ENCODE measurements around the gene KCNIP3.

KCNIP3 gene

DNA sequence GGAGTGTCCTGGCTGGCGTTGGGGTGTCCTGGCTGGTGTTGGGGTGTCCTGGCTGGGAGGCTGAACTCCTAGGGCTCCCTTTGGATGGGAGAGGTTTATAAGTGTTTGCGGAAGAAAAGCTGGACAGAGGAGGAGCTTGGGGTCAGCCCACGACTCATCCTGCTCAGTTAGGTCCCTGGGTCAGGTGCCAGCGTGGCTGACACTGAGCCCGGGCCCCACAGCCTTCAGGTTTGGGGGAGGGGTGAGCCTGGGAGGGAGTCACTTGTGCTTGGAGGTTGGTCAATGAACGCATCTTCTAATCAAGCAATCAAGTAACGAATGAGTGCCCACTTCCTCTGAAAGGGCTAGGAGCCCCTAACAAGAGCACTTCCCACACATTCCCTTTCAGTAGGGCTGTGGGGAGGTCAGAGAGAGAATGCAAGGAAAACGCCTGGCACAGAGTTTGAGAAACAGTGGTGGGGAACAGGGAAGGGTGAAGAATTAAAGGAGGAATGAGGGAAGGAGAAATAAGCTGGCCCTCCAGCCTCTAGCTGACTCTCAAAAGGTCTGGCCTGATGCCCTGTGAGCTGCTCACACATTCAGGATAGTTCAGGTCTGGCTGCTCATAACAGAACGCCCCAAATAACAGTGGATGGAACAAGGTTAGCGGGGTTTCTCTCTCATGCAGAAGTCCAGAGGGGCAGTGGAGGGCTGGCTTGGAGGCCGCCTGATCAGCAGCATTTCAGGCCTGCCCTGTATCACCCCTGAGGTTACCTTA is 670 bp downstream of the KCNIP3 start:
- FAIRE-seq = no peak

DNA sequence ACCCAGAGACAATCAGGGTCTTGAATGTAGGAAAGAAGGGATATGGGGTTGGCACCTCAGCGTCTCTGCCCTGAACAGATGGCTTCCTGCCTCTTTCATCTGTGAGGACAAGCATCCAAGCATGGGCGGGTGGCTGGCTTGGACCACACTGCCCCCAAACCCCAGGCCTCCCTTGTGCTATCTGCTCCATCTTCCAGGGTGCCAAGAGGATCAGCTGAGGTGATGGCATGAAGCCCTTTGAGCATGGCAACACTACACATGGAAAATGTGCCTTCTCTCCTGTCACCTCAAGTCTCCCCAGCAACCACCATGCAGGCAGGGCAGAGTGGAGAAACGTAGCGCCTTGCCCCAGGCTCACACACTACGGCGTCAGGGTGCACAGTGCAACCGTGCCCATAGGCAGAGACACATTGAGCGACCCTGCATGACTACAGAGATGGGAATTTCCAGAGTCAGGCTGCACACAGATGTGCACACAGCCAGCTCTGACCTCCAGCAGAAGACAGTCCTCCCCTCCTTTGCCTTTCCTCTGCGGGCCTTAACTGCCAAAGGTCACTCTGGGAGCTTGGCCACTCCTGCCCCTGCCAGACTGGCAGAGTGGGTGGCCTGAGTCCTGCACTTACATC is 1.5 kb downstream of the KCNIP3 start:
- no peak for FAIRE-seq

DNA sequence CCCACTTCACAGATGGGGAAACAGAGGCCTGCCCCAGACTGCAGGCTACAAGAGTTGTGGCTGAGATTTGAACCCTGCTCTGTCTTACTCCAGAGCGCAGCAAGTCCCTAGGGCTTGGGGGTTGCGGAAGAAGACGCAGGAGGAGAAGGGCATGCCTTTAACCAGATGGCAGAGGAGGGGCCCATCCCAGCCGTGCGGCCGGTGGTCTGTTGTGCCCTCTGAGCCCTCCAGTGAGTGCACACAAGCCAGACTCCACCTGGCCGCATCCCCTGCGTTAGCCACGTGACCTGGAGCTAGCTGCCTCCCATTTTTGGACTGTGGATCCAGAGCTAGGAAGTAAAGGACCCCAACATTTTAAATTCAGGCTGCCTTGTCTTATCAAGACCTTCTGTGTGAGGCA is 2.8 kb downstream of the KCNIP3 start:
- no peak for FAIRE-seq

DNA sequence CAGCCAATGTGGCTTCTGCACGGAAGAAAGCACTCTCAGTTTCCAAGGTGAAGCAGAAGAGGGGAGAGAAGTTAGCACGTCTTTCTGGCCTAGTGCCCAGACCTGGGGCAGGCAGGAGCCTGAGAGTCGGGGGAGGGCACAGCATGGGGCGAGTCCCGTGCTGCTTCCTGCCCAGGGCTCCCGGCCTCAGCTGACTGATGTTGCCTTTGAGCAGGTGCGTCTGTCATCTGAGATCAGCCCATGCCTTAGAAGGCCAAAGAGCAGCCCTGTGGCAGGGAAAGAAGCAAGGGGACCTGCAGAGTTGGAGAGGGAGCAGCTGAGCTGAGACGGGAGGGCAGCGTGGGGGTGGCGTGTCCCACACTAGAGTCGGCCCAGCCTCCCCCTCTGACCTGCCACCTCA is 3.3 kb downstream of the KCNIP3 start:
- no peak for FAIRE-seq

DNA sequence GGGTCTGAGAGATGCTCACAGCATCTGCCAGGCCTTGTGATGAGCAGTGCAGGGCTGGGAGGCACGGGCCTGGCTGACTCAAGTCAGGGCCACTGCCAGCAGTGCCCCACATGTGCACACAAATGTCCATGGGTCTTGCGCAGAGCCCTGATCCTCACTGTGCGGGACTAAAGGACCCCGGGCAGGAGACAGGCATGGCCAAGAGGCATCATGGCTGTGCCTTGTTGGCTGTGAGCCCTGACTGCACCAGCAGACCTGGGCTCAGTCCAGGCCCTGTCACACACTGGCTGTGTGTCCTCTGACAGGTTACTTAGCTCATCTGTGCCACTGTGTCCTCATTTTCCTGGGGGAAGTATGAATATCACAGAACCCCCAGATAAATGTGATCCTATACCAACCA is 4.0 kb downstream of the KCNIP3 start:
- FAIRE-seq = no peak

DNA sequence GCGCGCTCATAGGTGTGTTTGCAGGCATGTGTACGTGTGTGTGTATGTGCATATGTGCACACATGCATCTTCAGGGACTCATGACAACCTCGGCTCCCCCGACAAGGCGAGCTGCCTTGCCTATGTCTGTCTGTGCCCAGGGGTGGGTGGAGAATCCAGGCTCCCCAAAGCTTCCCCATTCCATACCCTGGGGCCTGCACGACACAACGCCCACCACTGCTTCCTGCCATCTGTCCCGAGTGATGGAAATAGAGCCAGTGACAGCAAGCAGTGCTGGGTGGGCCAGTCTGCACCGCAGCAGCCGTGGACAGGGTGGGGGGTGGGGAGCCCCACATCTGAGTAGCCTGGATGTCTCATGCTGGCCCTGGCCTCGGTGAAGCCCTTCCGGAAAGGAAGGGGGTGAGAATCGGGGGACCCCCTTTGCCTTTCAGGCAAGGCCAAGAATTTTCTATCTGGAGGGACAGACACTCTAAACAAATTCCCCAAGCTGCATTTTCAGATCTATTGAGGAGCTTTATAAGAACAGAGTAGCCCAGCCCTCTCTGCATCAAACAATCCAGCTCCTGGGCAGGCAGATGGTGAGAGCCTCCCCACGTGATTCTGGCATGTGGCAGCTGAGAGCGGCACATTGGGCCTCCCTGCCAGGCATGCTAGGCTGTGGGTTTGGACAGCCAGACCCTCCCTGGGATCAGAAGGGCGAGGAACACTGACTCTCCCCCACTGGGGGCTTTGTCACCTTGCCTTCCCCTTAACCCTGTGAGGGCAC is 4.9 kb downstream of the KCNIP3 start:
- no peak for FAIRE-seq

DNA sequence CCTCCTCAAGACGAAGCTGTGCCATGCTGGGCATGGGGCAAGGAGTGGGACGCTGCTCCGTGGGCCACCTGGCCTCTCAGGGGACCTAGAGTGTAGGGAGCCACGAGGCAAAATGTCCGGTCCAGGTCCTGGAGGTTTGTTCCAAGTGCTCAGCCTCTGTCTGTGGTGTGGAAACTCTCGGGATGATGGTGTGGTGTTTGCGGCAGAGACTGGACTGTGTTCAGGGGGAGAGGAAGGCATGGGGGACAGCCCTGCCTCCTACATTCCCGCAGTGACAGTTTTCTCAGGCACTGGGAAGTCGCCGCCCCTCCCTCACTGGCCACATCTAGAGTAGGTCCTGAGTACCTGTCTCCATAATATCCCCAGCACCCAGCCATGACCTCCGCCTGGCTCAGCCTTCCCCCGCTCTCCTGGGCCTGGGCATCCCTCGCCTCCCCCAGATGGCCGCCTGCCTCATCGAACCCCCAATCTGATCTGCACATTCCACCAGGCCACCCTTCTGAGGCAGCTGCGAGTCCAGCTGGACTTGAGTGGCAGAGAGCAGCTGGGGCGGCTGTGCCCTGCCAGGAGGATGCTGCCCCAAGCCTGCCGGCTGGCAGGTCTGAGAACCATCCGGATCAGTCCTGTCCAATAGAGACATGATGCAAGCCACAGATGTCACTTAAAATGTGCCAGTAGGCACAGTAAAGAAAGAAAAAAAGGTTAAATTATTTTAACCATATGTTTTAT is 6.2 kb downstream of the KCNIP3 start:
- no peak for FAIRE-seq

DNA sequence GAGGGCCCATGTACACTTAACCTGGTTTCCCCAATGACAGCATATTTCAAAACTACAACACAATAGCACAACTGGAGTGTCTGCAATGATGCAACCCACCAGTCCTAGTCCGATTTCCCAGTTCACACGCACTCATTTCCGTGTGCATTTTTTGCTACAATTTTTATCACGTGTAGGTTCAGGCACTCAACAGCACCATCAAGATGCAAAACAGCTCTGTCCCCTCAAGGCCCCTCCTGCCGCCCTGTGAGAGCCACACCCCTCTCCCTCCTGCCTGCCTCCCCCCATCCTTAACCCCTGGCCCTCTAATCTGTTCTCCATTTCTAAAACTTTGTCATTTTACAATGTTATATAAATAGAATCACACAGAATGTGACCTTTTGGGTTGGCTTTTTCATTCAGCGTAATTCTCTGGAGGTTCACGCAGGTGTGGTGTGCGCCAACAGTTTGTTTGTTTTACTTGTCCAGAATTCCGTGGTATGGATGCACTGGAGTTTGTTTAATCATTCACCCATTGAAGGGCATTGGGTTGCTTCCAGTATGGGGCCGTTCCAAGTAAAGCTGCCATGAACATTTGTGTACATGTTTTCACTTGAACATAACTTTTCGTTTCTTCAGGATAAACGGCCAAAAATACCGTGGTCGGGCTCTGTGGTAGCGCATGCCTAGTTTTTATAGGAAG is 8.4 kb downstream of the KCNIP3 start:
- no peak for FAIRE-seq

DNA sequence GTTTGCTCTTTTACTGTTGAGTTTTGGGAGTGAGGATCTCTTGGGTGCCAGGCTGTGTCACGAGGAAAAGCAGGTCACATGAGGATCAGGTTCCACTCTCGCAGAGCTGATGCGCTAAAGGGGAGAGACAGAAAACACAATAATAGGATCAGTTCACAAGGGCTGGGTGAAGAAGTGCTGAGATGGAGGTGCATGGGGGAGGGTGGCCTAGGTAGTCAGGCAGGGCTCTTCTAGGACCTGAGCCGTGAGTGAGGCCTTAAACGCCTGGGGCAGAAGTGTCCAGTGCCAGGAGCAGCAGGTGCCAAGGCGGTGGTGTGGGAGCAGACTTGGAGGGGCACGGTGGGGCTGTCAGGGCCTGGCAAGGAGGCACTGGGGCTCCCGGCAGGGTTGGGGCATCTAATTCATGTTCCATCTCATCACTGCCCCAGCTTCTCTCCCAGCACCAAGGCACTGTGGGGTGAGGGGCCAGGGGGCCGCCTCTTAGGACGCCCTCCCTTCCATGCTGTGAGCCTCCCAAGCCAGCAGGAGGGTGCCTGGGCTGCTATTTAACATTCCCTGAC is 9.3 kb downstream of the KCNIP3 start:
- no peak for FAIRE-seq

DNA sequence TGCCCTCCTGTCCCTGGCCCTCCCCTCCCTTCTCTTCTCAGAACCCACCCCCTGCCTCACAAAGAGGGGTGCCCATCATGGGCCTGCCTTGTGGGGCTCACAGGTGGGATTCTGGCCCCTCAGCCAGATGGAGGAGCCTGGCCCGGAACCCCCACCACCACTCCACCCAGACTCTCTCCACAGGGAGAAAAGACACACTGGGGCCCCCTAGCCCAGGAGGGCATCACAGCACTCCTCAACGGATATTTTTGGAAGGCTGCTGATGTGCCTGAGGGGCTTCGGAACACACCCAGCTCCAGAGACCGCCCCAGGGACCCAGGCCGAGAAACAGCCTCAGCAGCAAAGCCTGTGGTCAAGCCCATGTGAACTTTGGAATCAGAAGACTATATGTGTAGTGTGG is 9.9 kb downstream of the KCNIP3 start:
- no peak for FAIRE-seq

DNA sequence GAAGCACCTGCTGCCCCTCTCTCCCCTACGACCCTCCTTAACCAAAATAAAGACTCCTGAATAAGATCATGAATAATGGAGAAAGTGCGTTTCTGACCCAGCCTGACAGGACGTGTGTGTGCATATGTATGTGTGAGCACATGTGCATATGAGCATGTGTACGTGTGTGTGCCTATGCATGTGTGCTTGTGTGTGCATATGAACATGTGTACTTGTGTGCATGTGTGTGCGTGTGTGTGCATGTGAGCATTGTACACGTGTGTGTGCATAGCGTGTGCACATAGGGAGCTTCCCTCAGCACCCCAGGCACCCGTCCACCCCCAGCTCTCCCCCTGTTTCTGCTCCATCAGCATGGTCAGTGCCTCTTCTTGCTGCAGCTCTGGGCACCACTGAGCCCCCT is 10.7 kb downstream of the KCNIP3 start:
- no peak for FAIRE-seq

DNA sequence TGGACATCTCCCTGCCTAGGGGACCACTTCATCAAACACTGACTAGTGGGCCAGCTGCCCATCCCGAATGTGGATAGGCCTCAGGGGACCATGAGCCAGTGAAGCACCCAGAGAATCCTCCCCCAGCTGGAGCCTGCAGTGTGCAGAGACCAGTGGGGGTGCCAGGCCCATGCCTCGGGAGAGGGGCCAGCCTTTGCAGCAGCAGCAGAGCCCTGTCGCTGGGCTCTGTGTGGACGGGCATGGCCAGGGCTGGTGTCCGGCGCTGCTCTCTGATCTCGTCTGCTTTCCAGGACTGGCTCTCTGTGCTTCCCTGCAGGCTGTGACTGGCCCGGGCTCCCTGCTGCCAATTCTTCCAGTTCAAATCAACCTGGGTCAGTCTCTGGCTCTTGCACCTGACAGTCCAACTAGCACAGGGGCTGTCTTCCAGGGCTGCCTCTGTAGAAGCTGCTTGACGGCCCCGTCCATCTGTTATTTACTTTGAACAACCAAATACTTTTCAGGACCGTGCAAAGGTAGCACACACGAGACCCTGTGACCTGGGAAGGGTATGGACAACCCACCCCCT is 11.4 kb downstream of the KCNIP3 start:
- no peak for FAIRE-seq

DNA sequence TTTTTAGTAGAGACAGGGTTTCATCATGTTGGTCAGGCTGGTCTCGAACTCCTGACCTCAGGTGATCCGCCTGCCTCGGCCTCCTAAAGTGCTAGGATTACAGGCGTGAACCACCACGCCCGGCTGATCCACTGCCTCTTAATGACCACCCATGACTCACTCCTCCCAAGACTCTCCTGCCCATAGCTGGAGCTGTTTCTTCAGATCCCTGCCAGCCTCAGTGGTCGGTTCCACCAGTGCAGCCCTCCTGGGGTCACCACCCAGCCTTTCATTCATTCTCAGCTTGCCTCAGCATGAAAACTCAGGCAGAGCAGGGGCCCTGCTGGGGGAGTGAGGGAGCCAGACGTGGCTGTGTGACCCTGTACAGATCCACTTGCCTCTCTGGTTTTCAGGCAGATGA is 12.5 kb downstream of the KCNIP3 start:
- FAIRE-seq = no peak

DNA sequence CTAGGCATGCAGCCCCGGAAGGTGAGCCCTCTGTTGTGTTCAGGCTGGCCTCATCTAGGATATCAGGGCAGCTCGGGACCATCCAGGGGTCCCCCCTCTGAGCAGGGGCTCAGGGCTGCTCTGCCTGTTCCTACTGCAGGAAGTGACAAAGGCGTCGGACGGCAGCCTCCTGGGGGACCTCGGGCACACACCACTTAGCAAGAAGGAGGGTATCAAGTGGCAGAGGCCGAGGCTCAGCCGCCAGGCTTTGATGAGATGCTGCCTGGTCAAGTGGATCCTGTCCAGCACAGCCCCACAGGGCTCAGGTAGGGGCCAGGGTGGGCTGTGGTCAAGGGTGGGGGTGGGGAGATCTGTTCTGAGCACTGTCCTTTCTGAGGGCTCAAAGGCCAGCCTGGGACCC is 13.1 kb downstream of the KCNIP3 start:
- FAIRE-seq = no peak

DNA sequence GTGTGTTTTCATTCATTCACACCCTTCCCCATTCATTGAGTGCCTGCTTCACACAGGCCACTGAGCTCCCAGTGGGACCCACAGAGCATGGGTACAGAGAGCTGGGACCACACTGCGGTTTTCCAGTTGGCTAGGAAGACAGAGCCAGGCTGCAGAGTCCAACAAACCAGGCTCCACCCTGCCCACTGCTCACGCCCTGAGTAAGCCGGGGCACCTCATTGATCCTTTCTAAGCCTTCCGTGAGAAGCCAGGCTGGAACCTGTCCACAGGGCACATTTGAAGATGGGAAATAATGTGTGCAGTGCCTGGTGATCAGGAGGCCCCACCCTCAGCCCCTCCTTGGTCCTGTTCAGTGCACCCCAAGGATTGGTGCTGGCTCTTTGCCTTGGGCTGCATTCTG is 13.5 kb downstream of the KCNIP3 start:
- no peak for FAIRE-seq

DNA sequence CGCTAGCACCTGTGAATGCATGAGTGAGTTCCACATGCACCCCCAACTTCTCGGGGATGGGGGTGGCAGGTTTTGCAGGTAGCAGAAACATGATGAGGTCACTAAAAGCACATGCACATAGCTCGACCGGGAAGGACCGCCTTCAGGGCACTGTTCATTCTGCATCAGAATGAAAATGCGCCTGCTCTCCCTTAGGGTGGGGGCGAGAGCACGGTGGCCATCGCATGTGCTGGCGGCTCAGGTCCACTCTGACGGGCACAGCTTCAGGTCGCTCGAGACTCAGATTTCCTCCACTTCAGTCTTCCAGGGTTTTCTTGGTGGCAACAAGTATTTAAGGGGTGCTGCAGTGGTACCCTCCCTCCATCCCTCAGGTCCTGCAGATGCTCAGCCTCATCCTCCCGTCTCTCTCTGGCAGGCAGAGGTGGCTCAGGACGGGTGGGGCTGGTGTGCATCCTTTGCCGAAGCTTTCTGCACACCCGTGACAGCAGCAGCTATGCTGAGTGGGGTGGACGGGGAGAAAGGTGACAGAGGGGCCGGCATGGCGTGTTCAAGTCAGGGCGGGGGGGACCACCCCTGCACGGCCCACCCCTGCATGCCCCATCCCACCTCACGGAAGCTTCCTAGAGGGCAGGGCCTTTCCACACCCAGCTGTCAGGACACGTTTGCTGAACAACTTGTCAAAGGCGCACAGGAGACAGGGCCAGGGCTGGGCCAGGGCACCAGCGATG is 14.8 kb downstream of the KCNIP3 start:
- FAIRE-seq = no peak

DNA sequence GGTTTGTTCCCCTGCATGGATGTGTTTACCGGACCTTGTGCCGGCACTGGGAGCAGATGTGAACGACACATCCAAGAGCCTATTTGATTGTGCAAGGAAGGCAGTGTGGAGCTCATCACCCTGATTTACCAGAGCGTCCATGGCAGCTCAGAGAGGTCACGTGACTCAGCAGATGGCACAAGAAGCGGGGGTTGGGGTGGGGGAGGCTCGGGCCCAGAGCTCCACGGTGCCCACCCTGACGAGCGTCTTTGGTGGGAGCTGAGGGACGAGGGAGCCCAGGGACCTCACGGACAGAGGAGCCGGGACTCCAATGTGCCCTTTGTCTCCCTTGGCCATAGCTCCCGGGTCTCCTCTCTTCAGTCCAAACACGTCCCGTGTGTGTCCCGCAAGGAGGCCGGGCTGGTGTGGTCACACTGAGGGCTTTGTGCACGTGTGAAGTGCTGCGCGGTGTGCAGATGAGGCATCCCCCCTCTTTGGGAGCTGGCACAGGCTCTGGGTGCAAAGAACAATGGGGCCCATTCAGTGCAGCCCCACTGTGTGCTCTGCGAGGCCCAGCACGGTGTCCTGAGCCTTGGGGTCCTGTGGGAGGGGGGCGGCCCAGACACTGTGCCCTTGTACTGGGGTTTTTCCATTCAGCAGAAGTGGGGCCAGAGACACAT is 15.5 kb downstream of the KCNIP3 start:
- no peak for FAIRE-seq

DNA sequence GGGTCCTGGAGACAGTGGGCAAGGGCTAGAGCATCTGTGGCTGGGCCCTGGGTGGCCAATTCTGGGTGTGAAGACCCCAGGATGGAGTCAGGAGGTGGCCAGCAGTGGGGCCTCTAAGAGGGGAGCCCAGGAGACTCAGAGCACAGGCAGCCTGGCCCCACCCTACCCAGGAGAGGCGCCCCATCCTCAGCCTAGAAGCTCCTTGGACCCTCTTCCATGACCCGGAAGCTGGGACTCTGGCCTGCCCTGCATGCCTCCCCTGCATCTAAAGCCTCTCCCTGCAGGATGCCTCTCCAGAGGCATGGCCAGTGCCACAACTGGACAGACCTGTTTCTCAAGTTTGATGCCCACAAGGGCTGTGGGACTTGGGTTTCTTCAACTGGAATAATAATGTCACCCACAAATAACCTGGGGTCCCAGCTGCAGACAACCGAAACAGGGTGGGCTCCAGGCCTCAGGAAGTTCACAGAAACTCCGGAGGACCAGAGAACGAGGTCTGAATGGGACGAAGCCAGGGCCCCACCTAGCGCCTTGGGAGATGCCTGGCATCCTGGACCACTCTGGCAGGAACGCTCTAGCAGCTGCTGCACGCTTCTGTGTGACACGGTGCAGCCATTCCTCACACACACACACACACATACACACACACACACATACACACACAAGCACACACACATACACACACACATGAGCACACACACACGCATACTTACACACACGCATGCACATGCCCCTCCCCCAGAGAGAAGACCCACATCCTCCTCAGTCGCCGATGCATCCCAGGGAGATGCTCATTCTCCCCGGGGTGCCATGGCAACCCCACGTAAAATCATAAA is 16.4 kb downstream of the KCNIP3 start:
- FAIRE-seq = no peak

DNA sequence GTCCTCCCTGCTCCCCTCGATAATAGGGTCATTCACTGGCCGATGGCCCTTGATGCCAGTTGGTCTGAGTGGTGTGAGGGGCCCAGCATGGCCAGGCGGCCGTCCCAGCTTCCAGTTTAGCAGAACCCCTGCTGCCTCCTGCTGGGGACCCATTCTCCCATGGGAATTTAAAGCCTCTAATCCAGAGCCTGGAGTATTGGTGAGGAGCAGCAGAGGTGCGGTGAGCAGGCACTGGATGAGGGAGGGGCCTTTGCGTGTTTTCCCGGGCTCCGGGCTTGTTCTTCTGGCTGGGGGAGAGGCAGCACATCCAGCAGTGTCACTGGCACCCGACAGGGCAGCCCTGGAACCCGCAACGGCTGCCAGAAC is 17.4 kb downstream of the KCNIP3 start:
- no peak for FAIRE-seq
